GM08714 (cell line): Measurements from ENCODE around the gene MT1B.
"Not testable (repeated sequence)": the region's sequence is repeated elsewhere in the genome, so short reads cannot be mapped to it uniquely, and the experiment has no call there.

Experiments used
- H3K4me3 ChIP-seq: fragments of 200-500 bp; sonication (Bioruptor generic); 2 replicates; pipeline ENCODE4 v1.5.1; 2014; ENCODE audit warnings: mild to moderate bottlenecking, low read length, inconsistent platforms
- ZNF274 ChIP-seq: IDR thresholded peaks from 2 replicates; pipeline ENCODE4 v1.6.1; 2012; ENCODE audit warnings: mild to moderate bottlenecking, low read depth, low read length

MT1B gene

GRCh38 chr16:56662357-56663354 lies 11.0 kb downstream of the MT1B start:
- H3K4me3 ChIP-seq = no peak overlapping the region
- TF ChIP-seq ZNF274 = no peak

GRCh38 chr16:56664506-56664905 lies 12.8 kb downstream of the MT1B start:
- TF ChIP-seq ZNF274 = no peak
- no peak overlapping the region for H3K4me3 ChIP-seq

- H3K4me3 ChIP-seq = not testable (repeated sequence)
Observed at GRCh38 chr16:56665286-56666261, 13.9 kb downstream of the MT1B start.

- TF ChIP-seq ZNF274 = no peak
- H3K4me3 ChIP-seq = no peak within 1 kb of the TSS
Observed at GRCh38 chr16:56667581-56668571, 16.2 kb downstream of the MT1B start, which contains the start of gene MT1G. TSS of gene MT1G (minus strand) at chr16:56668065. CDS start at chr16:56667993, 72 bp downstream.

GRCh38 chr16:56669005-56669839 lies 17.5 kb downstream of the MT1B start, which contains the start of gene MT1H:
TSS of gene MT1H (plus strand) at chr16:56669814. CDS start at chr16:56669885, 71 bp downstream.
- H3K4me3 ChIP-seq = no peak within 1 kb of the TSS
- TF ChIP-seq ZNF274 = no peak

- TF ChIP-seq ZNF274 = no peak
Observed at GRCh38 chr16:56669840-56670619, 18.3 kb downstream of the MT1B start.

GRCh38 chr16:56670620-56670934 lies 18.9 kb downstream of the MT1B start:
- no peak for TF ChIP-seq ZNF274
- no peak overlapping the region for H3K4me3 ChIP-seq

More at GRCh38 chr16:56669840-56670619, 18.3 kb downstream of the MT1B start:
- no peak overlapping the region for H3K4me3 ChIP-seq

GRCh38 chr16:56671691-56672090 lies 20.0 kb downstream of the MT1B start:
- not testable (repeated sequence) for H3K4me3 ChIP-seq

GRCh38 chr16:56672171-56672570 lies 20.5 kb downstream of the MT1B start:
- H3K4me3 ChIP-seq = not testable (repeated sequence)

- TF ChIP-seq ZNF274 = no peak
- no peak overlapping the region for H3K4me3 ChIP-seq
Observed at GRCh38 chr16:56672761-56673536, 21.3 kb downstream of the MT1B start.

GRCh38 chr16:56673921-56674320 lies 22.2 kb downstream of the MT1B start:
- TF ChIP-seq ZNF274 = no peak

GRCh38 chr16:56674570-56674969 lies 22.9 kb downstream of the MT1B start:
- not testable (repeated sequence) for H3K4me3 ChIP-seq

More at GRCh38 chr16:56673921-56674320, 22.2 kb downstream of the MT1B start:
- H3K4me3 ChIP-seq = no peak overlapping the region
